Kidney tubule cell (primary cell): ENCODE measurements around the gene SLC35G3.
"Not testable (repeated sequence)": the region's sequence is repeated elsewhere in the genome, so short reads cannot be mapped to it uniquely, and the experiment has no call there.

Experiments used
- DNase-seq: peaks from one replicate; pipeline ENCODE4 v3.0.0-alpha.2; 2018; ENCODE audit warnings: low spot score

SLC35G3 gene

DNA sequence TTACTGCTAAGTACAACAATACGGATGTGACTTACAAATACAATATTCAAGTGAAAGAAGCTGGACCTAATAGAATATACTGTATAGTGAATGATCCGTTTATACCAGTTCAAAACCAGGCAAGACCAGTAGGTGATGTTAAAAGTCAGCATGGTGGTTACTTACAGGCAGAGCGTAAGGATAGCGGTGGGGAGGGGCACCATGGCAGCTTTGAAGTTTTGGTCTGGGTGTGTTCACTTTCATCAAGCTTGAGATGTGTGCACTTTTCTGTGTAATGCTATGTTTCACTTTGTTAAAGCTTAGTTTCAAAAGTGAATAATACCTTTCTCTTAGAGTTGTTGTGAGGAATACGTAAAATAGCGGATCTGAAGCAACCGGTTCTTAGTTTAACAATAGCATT, 16.5 kb upstream of the SLC35G3 start:
- no peak for DNase-seq

DNA sequence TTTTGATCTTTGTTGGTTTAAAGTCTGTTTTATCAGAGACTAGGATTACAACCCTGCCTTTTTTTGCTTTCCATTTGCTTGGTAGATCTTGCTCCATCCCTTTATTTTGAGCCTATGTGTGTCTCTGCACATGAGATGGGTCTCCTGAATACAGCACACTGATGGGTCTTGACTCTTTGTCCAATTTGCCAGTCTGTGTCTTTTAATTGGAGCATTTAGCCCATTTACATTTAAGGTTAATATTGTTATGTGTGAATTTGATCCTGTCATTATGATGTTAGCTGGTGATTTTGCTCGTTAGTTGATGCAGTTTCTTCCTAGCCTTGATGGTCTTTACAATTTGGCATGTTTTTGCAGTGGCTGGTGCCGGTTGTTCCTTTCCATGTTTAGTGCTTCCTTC, 8.4 kb upstream of the SLC35G3 start:
- not testable (repeated sequence) for DNase-seq

DNA sequence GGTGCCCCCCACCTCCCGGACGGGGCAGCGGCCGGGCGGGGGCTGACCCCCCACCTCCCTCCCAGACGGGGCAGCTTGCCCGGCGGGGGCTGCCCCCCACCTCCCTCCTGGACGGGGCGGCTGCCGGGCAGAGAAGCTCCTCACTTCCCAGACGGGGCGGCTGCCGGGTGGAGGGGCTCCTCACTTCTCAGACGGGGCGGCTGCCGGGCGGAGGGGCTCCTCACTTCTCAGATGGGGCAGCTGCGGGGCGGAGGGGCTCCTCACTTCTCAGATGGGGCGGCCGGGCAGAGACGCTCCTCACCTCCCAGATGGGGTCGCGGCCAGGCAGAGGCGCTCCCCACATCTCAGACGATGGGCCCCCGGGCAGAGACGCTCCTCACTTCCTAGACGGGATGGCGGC, 869 bp upstream of the SLC35G3 start:
- not testable (repeated sequence) for DNase-seq

DNA sequence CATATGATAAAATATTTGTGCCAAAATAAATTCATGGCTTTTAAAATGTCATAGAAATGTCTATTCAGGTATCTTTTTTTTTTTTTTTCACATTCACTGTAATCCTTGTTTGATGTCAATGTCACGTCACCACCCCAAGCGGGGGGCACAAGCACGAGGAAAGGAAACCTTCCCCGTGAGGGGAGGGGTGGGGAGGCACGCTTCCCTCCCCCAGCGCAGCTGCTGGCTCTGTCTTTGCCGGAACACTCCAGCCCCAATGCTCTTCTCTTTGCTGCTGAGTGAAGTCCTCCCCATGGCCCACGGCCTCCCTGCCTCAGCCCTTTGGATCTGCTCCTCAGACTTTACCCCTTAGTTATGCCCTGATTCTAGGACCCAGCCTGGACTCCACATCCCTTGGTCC, 1.5 kb downstream of the SLC35G3 start:
- DNase-seq = no peak

DNA sequence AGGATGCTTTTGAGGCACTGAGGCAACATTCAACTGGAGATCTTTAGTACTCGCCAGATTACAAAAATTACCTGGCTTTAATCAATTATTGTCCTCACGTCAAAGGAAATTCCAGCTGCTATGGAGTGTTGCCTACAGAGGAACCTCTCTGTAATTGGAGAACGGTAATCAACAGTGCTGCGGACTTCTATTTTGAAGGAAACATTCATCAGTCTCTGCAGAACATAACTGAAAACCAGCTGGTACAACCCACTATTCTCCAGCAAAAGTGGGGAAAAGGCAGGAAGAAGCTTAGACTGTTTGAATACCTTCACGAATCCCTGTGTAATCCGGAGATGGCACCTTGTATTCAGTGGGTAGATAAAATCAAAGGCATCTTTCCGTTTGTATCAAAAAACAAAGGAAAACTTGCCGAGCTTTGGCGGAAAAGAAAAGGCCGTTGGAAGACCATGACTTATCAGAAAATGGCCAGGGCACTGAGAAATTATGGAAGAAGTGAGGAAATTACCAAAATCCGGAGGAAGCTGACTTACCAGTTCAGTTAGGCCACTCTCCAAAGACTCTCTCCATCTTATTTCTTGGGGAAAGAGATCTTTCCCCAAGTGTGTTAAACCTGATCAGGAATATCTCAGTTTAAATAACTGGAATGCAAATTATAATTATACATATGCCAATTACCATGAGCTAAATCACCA, 3.0 kb downstream of the SLC35G3 start:
- DNase-seq = no peak

DNA sequence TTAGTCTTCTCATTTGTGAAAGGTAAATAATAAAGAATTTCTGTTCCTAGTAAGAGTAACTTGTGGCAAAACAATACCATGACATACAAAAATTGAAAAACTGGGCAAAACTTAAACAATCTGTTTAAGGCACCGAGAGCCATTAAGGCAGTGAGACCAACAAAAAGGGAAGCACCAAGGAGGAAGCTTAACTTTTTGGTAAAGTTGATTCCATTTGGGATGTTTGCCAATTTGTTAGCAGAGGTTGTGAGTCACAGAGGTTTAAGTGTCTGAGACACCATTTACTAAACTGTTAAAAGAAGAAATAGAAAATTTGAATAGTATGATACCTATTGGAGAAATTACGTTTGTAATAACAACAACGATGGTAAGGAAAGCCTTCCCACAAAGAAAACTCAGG, 4.9 kb downstream of the SLC35G3 start:
- no peak for DNase-seq

DNA sequence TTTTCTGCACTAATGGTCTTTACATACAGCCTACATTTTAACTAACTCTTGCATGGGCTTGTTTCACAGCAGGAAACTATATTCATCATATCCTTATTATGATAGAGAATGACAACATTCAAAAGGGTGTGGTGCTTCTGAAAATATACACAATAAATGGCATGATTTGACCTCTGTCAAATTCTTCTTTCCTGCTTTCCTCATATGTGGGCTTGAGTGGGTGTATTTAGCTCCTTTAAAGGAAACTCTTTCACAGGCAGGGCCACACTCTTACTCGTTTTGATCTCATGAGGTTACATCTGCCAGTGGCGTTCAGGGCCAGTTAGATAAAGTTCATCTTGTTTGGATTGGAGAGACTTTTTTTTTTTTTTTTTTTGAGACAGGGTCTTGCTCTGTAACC, 6.1 kb downstream of the SLC35G3 start:
- DNase-seq = no peak

DNA sequence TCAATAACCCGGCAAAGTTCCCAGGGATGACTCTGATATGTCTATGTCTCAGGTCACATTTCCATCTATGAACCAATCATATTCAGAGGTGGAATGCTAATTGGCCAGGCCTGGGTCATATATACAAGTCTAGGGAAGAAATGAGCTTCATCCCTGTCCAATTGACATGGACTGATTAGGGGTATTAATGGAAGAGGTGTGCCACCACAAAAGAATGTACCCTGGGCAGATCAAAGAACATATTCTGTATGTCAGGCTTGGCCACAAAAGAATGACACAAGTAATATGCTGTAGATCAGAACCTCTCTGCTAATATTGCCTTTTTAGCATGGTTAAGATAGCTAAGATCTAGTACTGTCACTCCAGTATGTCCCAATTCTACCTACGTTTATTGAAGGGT, 6.7 kb downstream of the SLC35G3 start:
- no peak for DNase-seq

DNA sequence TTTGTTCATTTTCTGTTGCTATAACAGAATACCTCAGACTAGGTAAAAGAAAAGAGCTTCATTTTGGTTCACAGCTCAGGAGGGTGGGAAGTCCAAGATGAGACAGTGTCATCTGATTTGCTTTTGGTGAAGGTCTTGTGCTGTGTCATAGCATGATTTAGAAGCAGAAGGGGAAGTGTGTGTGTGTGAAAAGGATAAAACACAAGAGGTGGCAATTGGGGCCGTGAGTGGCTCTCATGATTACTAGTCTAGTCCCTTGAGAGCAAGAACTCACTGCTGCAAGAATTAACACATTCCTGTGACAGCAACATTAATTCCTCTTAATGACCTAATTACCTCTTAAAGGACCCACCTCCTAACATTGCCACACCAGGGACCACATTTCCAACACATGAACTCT, 8.3 kb downstream of the SLC35G3 start:
- DNase-seq = no peak

DNA sequence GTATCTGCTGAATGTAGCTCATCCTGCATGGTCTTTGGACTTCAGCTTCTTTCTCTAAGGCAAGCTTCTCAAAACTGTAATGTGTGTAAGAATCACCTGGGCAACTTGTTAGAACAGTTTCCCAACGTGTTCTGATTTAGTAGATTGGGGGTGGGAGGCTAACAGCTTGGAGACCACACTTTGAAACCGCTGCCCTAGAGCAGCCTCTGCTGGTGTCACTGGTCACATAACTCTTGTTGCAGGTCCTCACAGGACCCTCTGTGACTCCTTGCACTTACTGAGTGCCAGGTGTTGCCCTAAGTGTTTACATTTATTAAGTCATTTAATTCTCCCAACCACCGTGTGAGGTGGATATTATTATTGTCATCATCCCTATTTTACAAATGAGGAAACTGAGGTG, 9.9 kb downstream of the SLC35G3 start:
- no peak for DNase-seq

DNA sequence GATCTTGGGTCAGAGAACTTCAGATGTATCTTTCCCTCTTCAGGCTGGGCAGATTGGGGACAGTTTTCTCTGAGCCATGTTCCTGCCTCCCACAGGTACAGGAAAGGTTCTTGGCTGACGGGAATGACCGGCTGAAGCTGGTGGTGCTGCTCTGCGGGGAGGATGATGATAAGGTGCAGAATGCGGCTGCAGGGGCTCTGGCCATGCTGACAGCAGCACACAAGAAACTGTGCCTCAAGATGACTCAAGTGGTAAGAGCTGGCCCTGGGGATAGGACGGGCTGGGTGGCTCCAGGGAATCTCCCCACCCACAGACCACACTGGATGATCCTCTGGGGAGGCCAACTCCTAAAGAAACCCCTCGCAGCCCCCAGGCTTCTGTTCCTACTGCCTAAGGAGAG, 10.9 kb downstream of the SLC35G3 start:
- DNase-seq = no peak

DNA sequence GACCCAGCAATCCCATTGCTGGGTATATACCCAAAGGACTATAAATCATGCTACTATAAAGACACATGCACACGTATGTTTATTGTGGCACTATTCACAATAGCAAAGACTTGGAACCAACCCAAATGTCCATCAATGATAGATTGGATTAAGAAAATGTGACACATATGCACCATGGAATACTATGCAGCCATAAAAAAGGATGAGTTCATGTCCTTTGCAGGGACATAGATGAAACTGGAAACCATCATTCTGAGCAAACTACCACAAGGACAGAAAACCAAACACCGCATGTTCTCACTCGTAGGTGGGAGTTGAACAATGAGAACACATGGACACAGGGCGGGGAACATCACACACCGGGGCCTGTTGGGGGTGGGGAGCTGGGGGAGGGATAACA, 14.8 kb downstream of the SLC35G3 start:
- DNase-seq = not testable (repeated sequence)

DNA sequence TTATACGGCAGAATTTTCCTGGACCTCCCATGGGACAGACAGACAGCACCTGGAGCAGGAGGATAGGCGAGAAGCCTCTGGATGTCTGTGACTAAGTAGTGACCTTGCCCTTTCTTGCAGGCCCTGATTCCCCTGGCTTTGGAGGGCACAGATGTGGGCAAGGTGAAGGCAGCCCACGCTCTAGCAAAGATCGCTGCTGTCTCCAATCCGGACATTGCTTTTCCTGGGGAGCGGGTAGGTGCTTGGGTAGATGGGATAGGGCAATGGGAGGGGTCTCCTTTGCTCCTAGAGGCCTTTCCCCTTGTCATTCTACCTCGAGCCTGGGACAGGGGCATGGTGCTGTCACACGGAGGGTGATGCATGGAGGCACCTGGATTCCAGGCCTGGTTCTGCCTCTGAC, 17.3 kb downstream of the SLC35G3 start:
- no peak for DNase-seq

DNA sequence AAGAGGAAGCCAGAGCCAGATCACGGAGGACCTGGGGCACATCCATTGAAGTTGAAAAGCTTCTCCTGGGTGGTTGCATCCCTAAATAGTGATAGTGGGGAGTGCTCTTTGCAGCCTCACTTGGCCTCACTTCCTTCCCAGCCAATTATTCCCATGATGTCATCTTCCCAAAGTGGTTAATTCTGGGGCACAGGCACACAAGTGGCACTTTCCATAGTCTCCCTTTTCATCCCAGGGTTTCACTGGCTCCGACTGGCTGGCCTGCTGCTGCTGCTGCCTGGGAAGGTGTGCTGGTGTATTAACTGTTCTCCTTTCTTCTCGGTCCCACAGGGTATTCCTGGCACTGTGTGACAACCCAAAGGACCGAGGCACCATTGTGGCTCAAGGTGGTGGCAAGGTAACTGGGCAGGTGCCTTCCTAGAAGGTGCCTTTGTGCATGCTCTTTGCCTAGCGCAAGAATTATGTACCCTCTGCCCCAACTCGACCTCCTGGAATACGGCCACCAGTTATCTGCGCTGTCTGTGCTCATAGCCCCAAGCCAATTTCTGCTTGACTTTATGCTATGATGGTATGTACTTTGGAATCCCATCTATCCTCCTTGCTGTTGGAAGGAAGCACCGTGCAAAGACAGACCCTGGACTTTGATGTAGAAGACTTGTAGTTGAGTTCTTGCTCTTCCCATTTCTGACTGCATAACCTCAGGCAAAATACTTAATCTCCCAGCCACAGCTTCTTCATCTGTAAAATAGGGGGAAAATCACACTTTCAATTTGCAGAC, 18.4 kb downstream of the SLC35G3 start:
- DNase-seq = no peak

DNA sequence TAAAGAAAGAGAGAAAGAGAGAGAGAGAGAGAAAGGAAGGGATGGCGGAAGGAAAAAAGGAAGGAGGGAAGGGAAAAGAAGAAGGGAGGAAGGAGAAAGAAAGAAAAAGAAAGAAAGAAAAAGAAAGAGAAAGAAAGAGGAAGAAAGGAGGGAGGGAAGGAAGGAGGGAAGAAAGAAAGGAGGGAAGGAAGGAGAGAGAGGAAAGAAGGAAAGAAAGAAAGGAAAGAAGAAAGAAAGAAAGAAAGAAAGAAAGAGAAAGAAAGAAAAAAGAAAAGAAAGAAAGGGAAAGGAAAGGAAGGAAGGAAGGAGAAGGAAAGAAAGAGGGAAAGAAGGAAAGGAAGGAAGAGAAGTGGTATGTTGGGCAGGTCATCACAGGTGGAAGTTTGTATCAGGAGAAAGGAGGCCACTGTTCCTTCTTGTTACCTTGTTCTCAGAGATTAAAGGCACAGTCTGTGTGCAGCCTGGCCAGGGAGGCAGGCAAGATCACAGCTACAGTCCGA, 19.3 kb downstream of the SLC35G3 start:
- DNase-seq = no peak

DNA sequence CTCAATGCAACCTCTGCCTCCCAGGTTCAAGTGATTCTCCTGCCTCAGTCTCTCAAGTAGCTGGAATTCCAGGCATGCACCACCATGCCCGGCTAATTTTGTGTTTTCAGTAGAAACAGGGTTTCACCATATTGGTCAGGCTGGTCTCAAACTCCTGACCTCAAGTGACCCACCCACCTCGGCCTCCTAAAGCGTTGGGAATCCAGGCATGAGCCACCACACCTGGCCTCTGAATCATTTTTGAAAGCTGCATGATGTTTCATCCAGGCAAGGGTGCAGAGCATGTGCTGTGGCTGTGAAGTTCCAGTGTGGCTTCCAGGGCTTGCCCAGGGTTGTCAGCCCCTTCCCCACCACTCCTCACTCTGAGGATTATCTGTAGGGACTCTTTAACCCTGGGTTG, 21.9 kb downstream of the SLC35G3 start:
- not testable (repeated sequence) for DNase-seq

DNA sequence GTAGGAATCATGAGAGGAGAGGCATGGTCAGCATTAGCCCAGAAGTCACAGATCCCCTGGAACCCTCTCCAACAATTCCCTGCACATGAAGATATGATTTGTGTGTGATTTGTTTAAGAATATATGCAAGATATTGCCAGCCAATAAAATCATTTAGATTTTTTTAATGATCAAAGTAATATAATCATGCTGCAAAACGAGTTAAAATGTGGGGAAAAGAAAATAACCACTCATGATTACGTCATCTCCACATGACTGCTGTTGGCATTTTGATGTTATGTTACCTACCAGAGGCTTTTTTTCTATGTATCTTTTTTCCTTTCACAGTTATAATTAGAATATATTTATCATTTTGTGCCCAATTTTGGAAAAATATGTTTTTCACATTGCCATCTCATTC, 22.4 kb downstream of the SLC35G3 start:
- no peak for DNase-seq

DNA sequence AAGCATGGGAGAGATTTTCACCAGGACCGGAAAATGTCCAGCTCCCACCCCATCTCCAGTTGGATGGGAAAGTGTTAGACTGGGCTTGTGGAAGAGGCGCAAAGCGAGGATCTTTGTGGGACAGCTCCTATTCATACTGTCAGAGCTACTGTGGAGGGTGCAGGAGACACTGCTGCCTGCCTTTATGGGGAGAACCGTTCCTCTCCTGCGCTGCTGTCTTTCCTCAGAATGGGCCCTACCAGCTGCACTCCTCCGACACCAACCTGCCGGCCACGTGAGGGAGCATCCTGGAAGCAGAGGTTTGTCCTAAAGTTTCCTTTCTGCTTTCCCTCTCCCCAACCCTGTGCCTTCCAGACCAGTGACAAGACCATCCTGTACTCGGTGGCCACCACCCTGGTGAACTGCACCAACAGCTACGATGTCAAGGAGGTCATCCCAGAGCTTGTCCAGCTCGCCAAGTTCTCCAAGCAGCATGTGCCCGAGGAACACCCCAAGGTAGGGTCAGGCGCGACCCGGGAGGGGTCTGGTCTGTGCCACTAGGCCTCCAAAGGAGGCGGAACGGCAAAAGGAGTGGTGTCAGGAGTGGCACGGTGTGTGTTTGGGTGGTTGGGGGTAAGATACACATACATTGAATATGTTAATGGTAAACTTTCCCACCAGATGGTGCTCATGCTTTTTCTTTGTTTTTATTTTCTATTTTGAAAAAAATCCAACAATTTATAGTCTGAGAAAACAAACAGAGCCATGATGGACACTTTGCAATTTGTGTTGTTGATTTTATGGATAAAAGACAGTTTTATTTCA, 23.0 kb downstream of the SLC35G3 start:
- DNase-seq = peak; percentile 13

DNA sequence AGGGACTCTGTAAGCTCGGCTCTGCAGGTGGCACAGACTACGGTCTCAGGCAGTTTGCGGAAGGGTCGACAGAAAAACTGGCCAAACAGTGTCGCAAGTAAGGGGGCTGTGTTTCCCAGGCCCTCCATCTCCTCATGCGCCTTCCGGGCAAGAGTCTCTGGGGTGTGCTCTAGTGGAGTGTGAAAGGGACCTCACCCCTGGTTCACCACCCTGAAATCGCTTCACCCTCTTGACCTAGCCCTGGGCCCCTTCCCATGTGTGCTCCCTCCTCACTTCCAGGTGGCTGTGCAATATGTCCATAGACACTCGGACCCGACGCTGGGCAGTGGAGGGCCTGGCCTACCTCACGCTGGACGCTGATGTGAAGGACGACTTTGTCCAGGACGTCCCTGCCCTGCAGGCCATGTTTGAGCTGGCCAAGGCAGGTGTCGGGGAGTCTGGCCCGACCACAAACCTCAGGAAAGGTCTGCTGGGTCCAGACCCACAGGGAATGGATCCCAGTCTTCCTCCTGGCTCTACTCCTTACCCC, 24.3 kb downstream of the SLC35G3 start:
- no peak for DNase-seq

DNA sequence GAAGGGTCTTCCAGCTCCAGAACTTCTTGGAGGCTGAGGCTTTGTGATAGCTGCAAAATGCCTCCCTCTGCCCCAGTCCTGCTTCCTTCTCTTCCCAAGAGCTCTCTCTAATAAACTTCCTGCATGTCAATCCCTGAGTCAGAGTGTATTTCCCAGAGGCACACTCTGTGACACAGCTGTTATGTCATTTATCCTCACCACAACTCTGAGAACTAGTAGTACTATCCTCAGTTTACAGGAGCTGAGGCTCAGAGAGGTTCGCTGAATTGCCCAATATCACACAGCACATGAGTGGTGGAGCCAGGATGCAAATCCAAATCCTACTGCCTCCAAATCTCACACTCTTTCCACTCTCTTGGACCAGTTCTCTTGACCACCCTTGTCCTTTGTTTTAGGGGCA, 26.5 kb downstream of the SLC35G3 start:
- DNase-seq = peak; percentile 72

DNA sequence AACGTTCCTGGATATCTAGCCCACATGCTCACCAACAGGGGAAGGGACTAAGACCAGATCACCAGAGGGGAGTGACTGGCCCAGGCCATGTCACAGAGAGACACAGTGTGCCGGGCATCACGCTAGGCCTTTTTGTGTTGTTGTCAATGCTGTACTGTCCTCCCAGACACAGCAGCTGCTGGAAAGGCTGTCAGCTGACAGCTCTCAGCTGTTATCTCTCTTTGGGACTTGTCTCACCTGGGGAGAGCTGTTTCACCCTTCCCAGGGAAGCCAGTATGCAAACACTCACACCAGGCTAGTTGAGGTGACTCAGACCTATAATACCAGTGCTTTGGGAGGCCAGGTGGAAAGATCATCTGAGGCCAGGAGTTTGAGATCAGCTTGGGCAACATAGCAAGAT, 27.1 kb downstream of the SLC35G3 start:
- DNase-seq = peak; percentile 51

DNA sequence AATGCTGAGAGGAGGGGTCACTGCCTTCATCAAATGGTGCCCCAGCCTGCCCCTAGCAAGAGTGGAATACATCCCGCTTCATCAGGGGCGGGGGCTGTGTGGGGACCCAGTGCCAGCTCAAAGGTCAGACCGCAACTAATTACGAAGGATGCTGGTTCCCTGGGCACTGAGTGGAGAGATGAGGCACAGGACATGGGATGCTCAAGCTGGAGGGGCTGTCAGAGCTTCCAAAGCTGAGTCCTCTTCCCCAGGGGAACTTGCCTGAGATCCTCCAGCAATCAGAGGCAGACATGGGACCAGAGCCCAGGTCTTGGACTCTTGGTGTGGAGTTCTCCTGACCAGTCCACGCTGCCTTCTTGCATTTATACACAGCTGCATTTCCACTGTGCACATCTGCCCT, 27.7 kb downstream of the SLC35G3 start:
- no peak for DNase-seq

DNA sequence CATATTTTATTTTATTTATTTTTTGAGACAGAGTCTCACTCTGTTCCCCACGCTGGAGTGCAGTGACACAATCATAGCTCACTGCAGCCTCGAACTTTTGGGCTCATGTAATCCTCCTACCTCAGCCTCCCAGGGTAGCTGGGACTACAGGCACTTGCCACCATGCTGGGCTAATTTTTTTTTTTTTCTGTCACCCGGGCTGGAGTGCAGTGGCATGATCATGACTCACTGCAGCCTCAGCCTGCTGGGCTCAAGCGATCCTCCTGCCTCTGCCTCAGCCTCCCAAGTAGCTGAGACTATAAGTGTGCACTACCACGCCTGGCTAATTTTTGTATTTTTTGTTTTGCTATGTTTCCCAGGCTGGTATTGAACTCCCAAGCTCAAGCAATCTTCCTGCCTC, 29.5 kb downstream of the SLC35G3 start:
- no peak for DNase-seq
